ENCODE results near the gene KLLN.

DNA sequence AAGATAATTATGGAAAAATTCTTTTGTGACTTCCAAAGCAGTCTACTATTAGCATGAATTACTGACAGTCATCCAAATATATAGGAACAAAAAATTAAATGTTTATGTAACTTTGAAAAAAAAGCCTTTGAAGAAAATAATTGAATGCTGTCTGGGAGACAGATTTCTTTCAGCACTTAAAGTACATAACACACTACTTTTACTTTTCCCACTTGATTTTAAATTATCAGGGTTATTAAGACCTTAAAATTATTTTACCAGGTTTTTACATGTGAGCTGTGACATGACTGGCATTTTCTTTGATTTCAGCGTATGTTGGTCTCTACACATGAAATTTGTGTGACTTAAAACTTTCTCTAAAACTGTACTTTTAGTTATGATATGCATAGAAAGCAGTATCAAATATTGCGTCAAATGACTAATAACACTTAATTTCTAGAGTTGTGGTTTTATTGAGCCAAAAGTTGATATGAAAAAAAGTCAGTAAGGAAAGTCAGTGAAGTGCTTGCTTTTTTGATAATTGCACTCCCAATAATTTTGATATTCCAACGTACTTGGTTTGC is 3.2 kb upstream of the KLLN start:
- no peak for TF ChIP-seq EZH2 (IDR thresholded peaks at IDR 0.05)
- no peak for TF ChIP-seq POLR2AphosphoS5 (IDR thresholded peaks at IDR 0.05; ENCODE audit: borderline replicate concordance, low read depth, low read length)
